Brain (organoid and tissue), 1 donor: ENCODE measurements around the gene OR3A1. TPM values are rescaled to one million over a fixed set of nuclear protein-coding genes. Genes with fewer than 3 reads are reported as not detected.

Source experiments
- polyA plus RNA-seq: library from polyadenylated mRNA; stranded (reverse); fragments of 350-450 nt; fragmentation: Illumina TruSeq; extraction: RNeasy Lipid Tissue Mini Kit (QIAGEN cat#74804); gene quantifications from one replicate; pipeline ENCODE4 v1.2.3, GENCODE V29; 2015; ENCODE audit warnings: low read depth, low replicate concordance; ENCODE audit not compliant: insufficient read depth

Gene OR3A1
- polyA plus RNA-seq, 1 donor from 2014 or later: not detected

Other genes with a start within 250 kb of the OR3A1 start
- gene OR1D5, start 234.8 kb downstream of the OR3A1 start, polyA plus RNA-seq: not detected
- not detected for gene OR1D2, start 193.9 kb downstream of the OR3A1 start, polyA plus RNA-seq
- not detected for gene OR1G1, start 170.8 kb downstream of the OR3A1 start, polyA plus RNA-seq
- gene OR1A2, start 100.8 kb downstream of the OR3A1 start, polyA plus RNA-seq: not detected
- not detected for gene OR1A1, start 90.7 kb downstream of the OR3A1 start, polyA plus RNA-seq
- gene OR3A2, start 87.9 kb upstream of the OR3A1 start, polyA plus RNA-seq: not detected
- gene OR1E1, start 100.0 kb upstream of the OR3A1 start, polyA plus RNA-seq: not detected
- not detected for gene OR3A3, start 113.0 kb upstream of the OR3A1 start, polyA plus RNA-seq
- not detected for gene OR1E2, start 135.5 kb upstream of the OR3A1 start, polyA plus RNA-seq
- gene SPATA22, start 173.5 kb upstream of the OR3A1 start, polyA plus RNA-seq: 0.46 TPM
- 7.7 TPM for gene ASPA, start 177.6 kb upstream of the OR3A1 start, polyA plus RNA-seq